GM12878 (cell line): ENCODE results near the gene ZBTB39.

Experiments
- CTCF ChIP-seq, 3 experiments: IDR thresholded peaks in 2 of 3; conservative IDR thresholded peaks in 1 of 3; 2 replicates each; pipeline ENCODE4 v1.5.1; 2011; ENCODE audit warnings: low read depth in 3 of 3, low read length in 3 of 3, mild to moderate bottlenecking in 3 of 3, control low read depth in 2 of 3, moderate library complexity in 2 of 3, inconsistent platforms in 1 of 3, mixed read lengths in 1 of 3; ENCODE audit not compliant: control insufficient read depth in 2 of 3, insufficient read depth in 1 of 3; ENCODE audit errors: extremely low read depth in 1 of 3
- ESRRA ChIP-seq: IDR thresholded peaks from 2 replicates; pipeline ENCODE4 v1.6.1; 2012; ENCODE audit warnings: mild to moderate bottlenecking, low read length, improper control_type of control experiment

GRCh38 chr12:56988207-56988739 lies 18.1 kb downstream of the ZBTB39 start:
- no peak for TF ChIP-seq CTCF (IDR thresholded peaks at IDR 0.05 in 2 of 3, conservative IDR thresholded peaks at IDR 0.05 in 1 of 3; ENCODE audit: control insufficient read depth in 2 of 3, extremely low read depth in 1 of 3, insufficient read depth in 1 of 3, low read depth in 3 of 3, low read length in 3 of 3)
- TF ChIP-seq ESRRA: no peak
